Measurements from ENCODE around the gene CFAP300.

- TF ChIP-seq CTCF (IDR thresholded peaks at IDR 0.05; ENCODE audit: low read length): no peak
- TF ChIP-seq EZH2 (IDR thresholded peaks at IDR 0.05; ENCODE audit: borderline replicate concordance, low read length): no peak
Observed at GRCh38 chr11:102026959-102027358, 20.3 kb upstream of the CFAP300 start.
